GM23248 (cell line): ENCODE measurements around the gene TGFB1. TPM values are rescaled to one million over a fixed set of nuclear protein-coding genes. Genes with fewer than 3 reads are reported as not detected.
"Not testable (repeated sequence)": the region's sequence is repeated elsewhere in the genome, so short reads cannot be mapped to it uniquely, and the experiment has no call there.

ENCODE experiments used
- DNase-seq: peaks from one replicate; pipeline ENCODE4 v3.0.0-alpha.2; 2015
- H2AFZ ChIP-seq: fragments of 200-600 bp; sonication (generic); 2 replicates; pipeline ENCODE4 v1.6.1; 2016; ENCODE audit warnings: antibody characterized with exemption
- H3F3A ChIP-seq: fragments of 200-600 bp; sonication (generic); 2 replicates; pipeline ENCODE4 v1.6.1; 2016; ENCODE audit warnings: mild to moderate bottlenecking, antibody characterized with exemption, mixed run types; ENCODE audit not compliant: insufficient read depth
- H3K27ac ChIP-seq: fragments of 200-600 bp; sonication (generic); 2 replicates; pipeline ENCODE4 v1.5.1; 2016; ENCODE audit warnings: mild to moderate bottlenecking
- H3K27me3 ChIP-seq: fragments of 200-600 bp; sonication (generic); replicated peaks from 2 replicates; pipeline ENCODE4 v1.6.1; 2016; ENCODE audit warnings: mild to moderate bottlenecking; ENCODE audit not compliant: insufficient read depth
- H3K36me3 ChIP-seq: fragments of 200-600 bp; sonication (generic); 2 replicates; pipeline ENCODE4 v1.6.1; 2016; ENCODE audit warnings: low read depth, mild to moderate bottlenecking
- H3K4me1 ChIP-seq: fragments of 200-600 bp; sonication (generic); 2 replicates; pipeline ENCODE4 v1.6.1; 2016; ENCODE audit warnings: mild to moderate bottlenecking; ENCODE audit not compliant: insufficient read depth
- H3K4me2 ChIP-seq: fragments of 200-600 bp; sonication (generic); one replicate; pipeline ENCODE4 v1.6.1; 2016; ENCODE audit warnings: mild to moderate bottlenecking; ENCODE audit not compliant: unreplicated experiment
- H3K4me3 ChIP-seq: fragments of 200-600 bp; sonication (generic); 2 replicates; pipeline ENCODE4 v1.5.1; 2016; ENCODE audit warnings: mild to moderate bottlenecking
- H3K79me2 ChIP-seq: fragments of 200-600 bp; sonication (generic); 2 replicates; pipeline ENCODE4 v1.6.1; 2016; ENCODE audit warnings: mild to moderate bottlenecking; ENCODE audit not compliant: insufficient read depth
- H3K9ac ChIP-seq: fragments of 200-600 bp; sonication (generic); 2 replicates; pipeline ENCODE4 v1.6.1; 2016; ENCODE audit warnings: mild to moderate bottlenecking
- H3K9me2 ChIP-seq: fragments of 200-600 bp; sonication (generic); 2 replicates; pipeline ENCODE4 v1.6.1; 2016; ENCODE audit warnings: mixed run types, mild to moderate bottlenecking, moderate library complexity; ENCODE audit not compliant: insufficient read depth
- H3K9me3 ChIP-seq: fragments of 200-600 bp; sonication (generic); one replicate; pipeline ENCODE4 v1.6.1; 2017; ENCODE audit warnings: low read depth
- H4K20me1 ChIP-seq: fragments of 200-600 bp; sonication (generic); 2 replicates; pipeline ENCODE4 v1.6.0; 2016; ENCODE audit not compliant: insufficient read depth
- EZH2 ChIP-seq: fragments of 200-600 bp; sonication (generic); IDR thresholded peaks from 2 replicates; pipeline ENCODE4 v1.6.1; 2018; ENCODE audit warnings: antibody characterized with exemption, mild to moderate bottlenecking; ENCODE audit not compliant: insufficient read depth, poor library complexity, severe bottlenecking
- EZH2phosphoT487 ChIP-seq: fragments of 200-600 bp; sonication (generic); IDR thresholded peaks from 2 replicates; pipeline ENCODE4 v1.6.1; 2018; ENCODE audit warnings: antibody characterized with exemption, moderate library complexity, mild to moderate bottlenecking, low read depth; ENCODE audit not compliant: insufficient read depth
- WGBS, 2 experiments: methylation state at CpG; one replicate each; pipeline ENCODE4 v1.1.6; 2015 to 2017; ENCODE audit warnings: low lambda C conversion rate in 2 of 2, low coverage in 1 of 2; ENCODE audit errors: missing lambda C conversion rate in 2 of 2; 5-methylcytosine and 5-hydroxymethylcytosine counted together
- in situ Hi-C: fragments of 300-500 bp; cut with MboI; formaldehyde crosslinking; loops from 2 replicates; pipeline ENCODE4 v1.15.0; 2020
- polyA plus RNA-seq: library from polyadenylated mRNA; unstranded; fragments of >200 nt; fragmentation: Nextera tagmentation; extraction: Ambion mirVana; gene quantifications from 2 replicates; pipeline ENCODE4 v1.2.1, GENCODE V29; 2016
- total RNA-seq: library from RNA; depleted of rRNA; stranded (reverse); fragments of >200 nt; shearing (Covaris generic); gene quantifications from 2 replicates; pipeline ENCODE4 v1.2.3, GENCODE V29; 2014

Gene TGFB1
- total and polyA plus RNA-seq, 2 experiments from 2014 or later: 12.4 to 21.4 TPM

DNA sequence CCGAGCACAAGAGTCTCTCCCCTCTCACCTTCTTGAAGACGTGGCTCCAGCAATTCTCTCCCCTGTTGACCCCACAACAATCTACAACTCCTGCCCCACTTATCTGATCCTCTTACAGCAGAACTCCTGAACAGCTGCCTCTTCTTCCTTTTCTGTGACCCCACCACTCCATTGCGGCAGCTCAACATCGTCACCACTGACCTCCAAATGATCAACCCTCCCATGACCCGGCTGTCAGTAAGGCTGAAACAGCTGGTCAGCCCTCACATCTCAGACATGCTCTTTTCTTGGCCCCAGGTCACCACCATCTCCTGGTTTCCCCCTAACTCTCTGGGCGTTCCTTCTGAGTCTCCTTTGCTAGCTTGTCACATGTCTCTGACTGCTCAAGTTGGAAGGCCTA is 41.6 kb upstream of the TGFB1 start:
- H2AFZ ChIP-seq: no peak overlapping the region
- 55 to 62% methylated on average over 6 of the region's 6 CpGs for WGBS, 2 experiments
- DNase-seq: no peak
- H3F3A ChIP-seq: no peaks in the 10 kb centered on the region
- no peaks in the 10 kb centered on the region for H4K20me1 ChIP-seq
- no peak overlapping the region for H3K4me2 ChIP-seq
- H3K27ac ChIP-seq: no peak overlapping the region
- peaks cover 41% of the 10 kb centered on the region for H3K79me2 ChIP-seq
- in situ Hi-C loops: no loop called here
- no peaks in the 10 kb centered on the region for H3K9me3 ChIP-seq
- no peak overlapping the region for H3K9ac ChIP-seq
- no peaks in the 10 kb centered on the region for H3K27me3 ChIP-seq
- TF ChIP-seq EZH2phosphoT487 (no peak), EZH2 (no peak)
- H3K4me1 ChIP-seq: peaks cover 8% of the 10 kb centered on the region
- H3K36me3 ChIP-seq: no peaks in the 10 kb centered on the region
- H3K4me3 ChIP-seq: no peak overlapping the region
- H3K9me2 ChIP-seq: no peaks in the 10 kb centered on the region

DNA sequence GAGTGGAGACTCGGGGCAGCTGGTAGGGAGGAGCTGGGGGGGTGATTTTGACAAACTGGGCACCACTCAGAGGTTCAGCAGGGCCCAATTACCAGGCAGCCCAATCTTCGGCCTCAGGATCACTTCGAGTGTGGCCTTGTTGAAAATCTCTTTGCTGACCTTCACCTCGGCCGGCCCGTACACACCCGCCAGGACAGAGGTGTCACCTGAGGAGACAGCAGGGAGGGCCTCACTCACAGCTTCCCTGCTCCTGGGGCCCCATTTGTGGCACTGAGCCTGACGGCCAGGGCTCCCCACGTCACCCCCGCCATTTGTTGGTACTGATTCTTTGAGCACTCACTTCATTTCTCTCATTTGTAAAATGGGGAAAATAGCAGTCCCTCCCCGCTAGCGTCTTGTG is 39.1 kb upstream of the TGFB1 start:
- H3K27me3 ChIP-seq: no peaks in the 10 kb centered on the region
- H3K4me2 ChIP-seq: no peak overlapping the region
- TF ChIP-seq EZH2: no peak
- no peak for TF ChIP-seq EZH2phosphoT487
- no peaks in the 10 kb centered on the region for H3K36me3 ChIP-seq
- peaks cover 19% of the 10 kb centered on the region for H3K79me2 ChIP-seq
- H3K27ac ChIP-seq: no peak overlapping the region
- in situ Hi-C loops: no loop called here
- H4K20me1 ChIP-seq: no peaks in the 10 kb centered on the region
- no peak overlapping the region for H3K4me3 ChIP-seq
- WGBS, 2 experiments: 79 to 90% methylated on average over 12 of the region's 12 CpGs
- no peak for DNase-seq
- no peaks in the 10 kb centered on the region for H3K9me3 ChIP-seq
- no peak overlapping the region for H3K9ac ChIP-seq
- no peaks in the 10 kb centered on the region for H3K9me2 ChIP-seq
- no peaks in the 10 kb centered on the region for H3K4me1 ChIP-seq
- no peak overlapping the region for H2AFZ ChIP-seq
- no peaks in the 10 kb centered on the region for H3F3A ChIP-seq

DNA sequence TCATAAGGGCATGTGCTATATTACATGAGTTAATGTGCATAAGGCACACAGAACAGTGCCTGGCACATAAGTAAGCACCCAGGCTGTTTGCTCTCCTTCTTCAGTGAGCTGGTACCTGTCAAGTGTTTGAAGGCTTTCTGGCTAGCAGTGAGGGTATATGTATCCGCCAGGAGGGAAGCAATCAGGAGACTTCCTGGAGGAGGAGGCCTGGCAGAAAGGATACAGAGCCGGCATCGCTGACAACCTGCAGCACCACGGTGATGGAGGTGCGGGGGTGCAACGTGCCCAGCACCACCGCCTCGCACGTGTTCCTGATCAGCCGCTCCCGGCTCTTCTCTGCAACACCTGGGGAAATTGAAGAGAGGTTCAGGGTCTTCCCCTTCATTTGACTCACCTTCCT is 37.9 kb upstream of the TGFB1 start:
- no peaks in the 10 kb centered on the region for H3K4me1 ChIP-seq
- H3K79me2 ChIP-seq: peaks cover 13% of the 10 kb centered on the region
- no peak overlapping the region for H3K4me3 ChIP-seq
- 83 to 84% methylated on average over 8 to 11 of the region's 11 CpGs for WGBS, 2 experiments
- H3F3A ChIP-seq: no peaks in the 10 kb centered on the region
- H2AFZ ChIP-seq: no peak overlapping the region
- no peaks in the 10 kb centered on the region for H3K27me3 ChIP-seq
- TF ChIP-seq EZH2phosphoT487: no peak
- no peak for TF ChIP-seq EZH2
- H3K9ac ChIP-seq: no peak overlapping the region
- H3K4me2 ChIP-seq: no peak overlapping the region
- H4K20me1 ChIP-seq: no peaks in the 10 kb centered on the region
- in situ Hi-C loops: no loop called here
- no peaks in the 10 kb centered on the region for H3K9me3 ChIP-seq
- no peaks in the 10 kb centered on the region for H3K9me2 ChIP-seq
- H3K36me3 ChIP-seq: no peaks in the 10 kb centered on the region
- no peak overlapping the region for H3K27ac ChIP-seq
- no peak for DNase-seq

DNA sequence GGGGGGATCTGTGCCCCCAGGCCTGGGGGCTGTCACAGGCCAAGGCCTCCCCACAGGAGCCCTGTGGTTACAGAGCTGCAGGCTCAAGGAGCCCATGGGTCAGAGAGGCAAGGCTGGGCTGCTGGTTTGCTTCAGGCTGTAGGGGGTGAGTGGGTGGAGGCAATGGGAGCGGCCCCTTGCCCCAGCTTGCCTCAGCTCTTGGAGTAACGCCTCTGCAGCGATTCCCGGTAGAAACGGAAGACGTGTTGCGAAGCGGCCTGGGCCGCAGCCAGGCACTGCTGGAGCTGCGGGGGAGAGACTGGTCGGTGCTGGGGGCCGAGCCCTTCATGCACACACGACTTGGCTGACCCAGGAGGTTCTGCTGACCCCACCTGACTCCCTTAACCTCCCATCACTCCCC is 32.7 kb upstream of the TGFB1 start:
- no peak for DNase-seq
- no peaks in the 10 kb centered on the region for H3K36me3 ChIP-seq
- no peak overlapping the region for H3K9ac ChIP-seq
- WGBS, 2 experiments: 87 to 91% methylated on average over 13 of the region's 13 CpGs
- in situ Hi-C loops: no loop called here
- H4K20me1 ChIP-seq: no peaks in the 10 kb centered on the region
- H3K27ac ChIP-seq: no peak overlapping the region
- H3K4me1 ChIP-seq: no peaks in the 10 kb centered on the region
- H3F3A ChIP-seq: no peaks in the 10 kb centered on the region
- no peaks in the 10 kb centered on the region for H3K79me2 ChIP-seq
- H3K27me3 ChIP-seq: no peaks in the 10 kb centered on the region
- H3K4me3 ChIP-seq: no peak overlapping the region
- TF ChIP-seq EZH2phosphoT487 (no peak), EZH2 (no peak)
- no peaks in the 10 kb centered on the region for H3K9me3 ChIP-seq
- no peaks in the 10 kb centered on the region for H3K9me2 ChIP-seq
- H2AFZ ChIP-seq: no peak overlapping the region
- no peak overlapping the region for H3K4me2 ChIP-seq

DNA sequence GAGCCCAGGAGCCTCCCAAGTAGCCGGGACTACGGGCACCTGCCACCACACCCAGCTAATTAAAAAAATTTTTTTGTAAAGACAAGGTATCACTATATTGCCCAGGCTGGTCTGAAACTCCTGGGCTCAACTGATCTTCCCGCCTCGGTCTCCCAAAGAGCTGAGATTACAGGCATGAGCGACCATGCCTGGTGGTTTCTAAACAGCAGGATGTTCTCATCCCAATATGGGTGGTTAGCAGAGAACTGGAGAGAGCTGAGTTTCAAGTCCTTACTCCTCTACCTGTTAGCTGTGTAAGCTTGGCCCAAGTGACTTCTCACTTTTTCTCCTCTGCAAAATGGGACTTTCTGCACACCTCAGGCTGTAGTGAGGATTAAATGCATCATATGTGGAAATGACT is 30.6 kb upstream of the TGFB1 start:
- TF ChIP-seq EZH2phosphoT487: no peak
- no peak for TF ChIP-seq EZH2
- H3K9ac ChIP-seq: no peak overlapping the region
- no peak overlapping the region for H3K27ac ChIP-seq
- no peaks in the 10 kb centered on the region for H3K4me1 ChIP-seq
- peaks cover 3% of the 10 kb centered on the region; the same call in 1 of the 2 replicates for H3F3A ChIP-seq
- in situ Hi-C loops: no loop called here
- no peak overlapping the region for H3K4me3 ChIP-seq
- no peaks in the 10 kb centered on the region for H3K9me2 ChIP-seq
- no peak overlapping the region for H3K4me2 ChIP-seq
- no peak overlapping the region for H2AFZ ChIP-seq
- no peaks in the 10 kb centered on the region for H4K20me1 ChIP-seq
- H3K79me2 ChIP-seq: no peaks in the 10 kb centered on the region
- H3K9me3 ChIP-seq: no peaks in the 10 kb centered on the region
- WGBS, 2 experiments: 96% methylated on average over 5 of the region's 5 CpGs
- no peaks in the 10 kb centered on the region for H3K27me3 ChIP-seq
- H3K36me3 ChIP-seq: no peaks in the 10 kb centered on the region
- DNase-seq: no peak

DNA sequence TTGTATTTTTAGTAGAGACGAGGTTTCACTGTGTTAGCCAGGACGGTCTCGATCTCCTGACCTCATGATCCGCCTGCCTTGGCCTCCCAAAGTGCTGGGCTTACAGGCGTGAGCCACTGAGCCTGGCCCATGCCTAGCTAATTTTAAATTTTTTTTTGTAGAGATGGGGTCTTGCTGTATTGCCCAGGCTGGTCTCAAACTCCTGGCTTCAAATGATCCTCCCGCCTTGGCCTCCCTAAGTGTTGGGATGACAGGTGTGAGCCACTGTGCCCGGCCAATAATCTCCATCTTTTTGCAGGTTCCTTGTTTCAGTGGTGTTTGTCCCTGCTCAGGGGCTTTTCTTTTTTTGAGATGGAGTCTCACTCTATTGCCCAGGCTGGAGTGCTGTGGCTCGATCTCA is 27.8 kb upstream of the TGFB1 start:
- in situ Hi-C loops, H3K4me1 ChIP-seq, H3K9me3 ChIP-seq, H3K79me2 ChIP-seq, H3K27me3 ChIP-seq, DNase-seq, H3F3A ChIP-seq, H3K9me2 ChIP-seq, H3K4me3 ChIP-seq, H2AFZ ChIP-seq, H3K27ac ChIP-seq, H3K9ac ChIP-seq, H4K20me1 ChIP-seq, H3K4me2 ChIP-seq, H3K36me3 ChIP-seq: not testable (repeated sequence)
- 97 to 98% methylated on average over 8 of the region's 8 CpGs for WGBS, 2 experiments
